Measurements from ENCODE around the gene CACNA2D1.

GRCh38 chr7:82241356-82241755 is 202.2 kb downstream of the CACNA2D1 start:
- no peak for TF ChIP-seq TARDBP (IDR thresholded peaks at IDR 0.05)
- TF ChIP-seq FOXA1 (IDR thresholded peaks at IDR 0.05), result no peak
- TF ChIP-seq CTBP1 (IDR thresholded peaks at IDR 0.05; ENCODE audit: borderline replicate concordance), result no peak
- no peak for TF ChIP-seq SP1 (IDR thresholded peaks at IDR 0.05)
- no peak for TF ChIP-seq PKNOX1 (IDR thresholded peaks at IDR 0.05)
